GM06990 (cell line): ENCODE data around the gene RNASET2.

Experiments used
- DNase-seq: peaks from one replicate; pipeline ENCODE4 v3.0.0-alpha.2; 2011; ENCODE audit not compliant: insufficient read length; ENCODE audit errors: extremely low read depth
- H3K27me3 ChIP-seq: replicated peaks from 2 replicates; pipeline ENCODE4 v1.6.0; 2011; ENCODE audit warnings: low read length; ENCODE audit not compliant: control insufficient read depth, insufficient read depth
- H3K36me3 ChIP-seq: 2 replicates; pipeline ENCODE4 v1.5.1; 2011; ENCODE audit warnings: low read length; ENCODE audit not compliant: control insufficient read depth, insufficient read depth
- H3K4me3 ChIP-seq: replicated peaks from 2 replicates; pipeline ENCODE4 v1.5.1; 2011; ENCODE audit warnings: low read depth, mild to moderate bottlenecking, control low read depth, low read length
- CTCF ChIP-seq: IDR thresholded peaks from 2 replicates; pipeline ENCODE4 v1.5.1; 2011; ENCODE audit warnings: low read length, control low read depth, mild to moderate bottlenecking, inconsistent platforms; ENCODE audit not compliant: insufficient read depth, poor library complexity, severe bottlenecking

The RNASET2 gene

GRCh38 chr6:166931426-166931970 lies 24.9 kb downstream of the RNASET2 start:
- peaks cover 37% of the 10 kb centered on the region for H3K36me3 ChIP-seq
- no peak overlapping the region for H3K4me3 ChIP-seq
- no peaks in the 10 kb centered on the region for H3K27me3 ChIP-seq
- no peak for TF ChIP-seq CTCF
- no peak for DNase-seq

- TF ChIP-seq CTCF = no peak
- Histone ChIP-seq H3K4me3 (no peak overlapping the region), H3K36me3 (peaks cover 35% of the 10 kb centered on the region), H3K27me3 (no peaks in the 10 kb centered on the region)
- no peak for DNase-seq
Measured at GRCh38 chr6:166930354-166930891, 25.9 kb downstream of the RNASET2 start.

GRCh38 chr6:166929542-166930189 lies 26.7 kb downstream of the RNASET2 start:
- Histone ChIP-seq H3K4me3 (no peak overlapping the region), H3K27me3 (no peaks in the 10 kb centered on the region), H3K36me3 (peaks cover 33% of the 10 kb centered on the region)
- TF ChIP-seq CTCF = no peak
- DNase-seq = no peak

GRCh38 chr6:166928644-166929541 lies 27.5 kb downstream of the RNASET2 start:
- H3K4me3 ChIP-seq = no peak overlapping the region
- H3K27me3 ChIP-seq = no peaks in the 10 kb centered on the region
- TF ChIP-seq CTCF = no peak
- no peak for DNase-seq
- H3K36me3 ChIP-seq = peaks cover 30% of the 10 kb centered on the region

- H3K27me3 ChIP-seq = no peaks in the 10 kb centered on the region
- H3K36me3 ChIP-seq = peaks cover 28% of the 10 kb centered on the region
- H3K4me3 ChIP-seq = no peak overlapping the region
- DNase-seq = no peak
- no peak for TF ChIP-seq CTCF
Measured at GRCh38 chr6:166927935-166928643, 28.3 kb downstream of the RNASET2 start.
